Measurements from ENCODE around the gene CEACAM16.
"Not testable (repeated sequence)": the region's sequence is repeated elsewhere in the genome, so short reads cannot be mapped to it uniquely, and the experiment has no call there.

CEACAM16 gene

DNA sequence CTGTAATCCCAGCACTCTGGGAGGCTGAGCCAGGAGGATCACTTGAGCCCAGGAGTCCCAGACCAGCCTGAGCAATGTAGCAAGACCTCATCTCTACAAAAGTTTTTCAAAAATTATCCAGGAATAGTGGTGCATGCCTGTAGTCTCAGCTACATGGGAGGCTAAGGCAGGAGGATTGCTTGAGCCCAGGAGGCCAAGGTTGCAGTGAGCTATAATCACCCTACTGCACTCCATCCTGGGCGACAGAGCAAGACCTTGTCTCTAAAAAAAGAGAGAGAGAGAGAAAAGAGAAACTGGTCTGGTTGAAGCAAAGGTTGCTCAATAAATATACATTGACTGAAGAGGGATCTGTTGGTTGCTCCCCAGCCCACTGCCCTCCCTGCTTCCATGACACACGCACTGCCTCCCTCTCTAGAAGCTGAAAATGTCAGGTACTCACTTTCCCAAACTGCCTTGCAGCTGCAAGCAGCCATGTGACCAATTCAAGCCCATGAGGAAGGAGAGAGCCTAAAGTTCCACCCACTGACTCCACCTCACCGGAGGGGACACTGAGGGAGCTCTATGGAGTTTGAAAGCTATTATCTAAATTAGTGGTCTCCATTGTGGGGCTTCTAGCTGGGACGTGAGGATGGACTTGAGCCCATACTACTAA, 14.0 kb downstream of the CEACAM16 start:
- H3K27ac ChIP-seq: no peak overlapping the region
- H3K9me3 ChIP-seq: no peaks in the 10 kb centered on the region
- no peaks in the 10 kb centered on the region for H3K27me3 ChIP-seq
- no peaks in the 10 kb centered on the region for H3K36me3 ChIP-seq
- TF ChIP-seq, protein P1, sequence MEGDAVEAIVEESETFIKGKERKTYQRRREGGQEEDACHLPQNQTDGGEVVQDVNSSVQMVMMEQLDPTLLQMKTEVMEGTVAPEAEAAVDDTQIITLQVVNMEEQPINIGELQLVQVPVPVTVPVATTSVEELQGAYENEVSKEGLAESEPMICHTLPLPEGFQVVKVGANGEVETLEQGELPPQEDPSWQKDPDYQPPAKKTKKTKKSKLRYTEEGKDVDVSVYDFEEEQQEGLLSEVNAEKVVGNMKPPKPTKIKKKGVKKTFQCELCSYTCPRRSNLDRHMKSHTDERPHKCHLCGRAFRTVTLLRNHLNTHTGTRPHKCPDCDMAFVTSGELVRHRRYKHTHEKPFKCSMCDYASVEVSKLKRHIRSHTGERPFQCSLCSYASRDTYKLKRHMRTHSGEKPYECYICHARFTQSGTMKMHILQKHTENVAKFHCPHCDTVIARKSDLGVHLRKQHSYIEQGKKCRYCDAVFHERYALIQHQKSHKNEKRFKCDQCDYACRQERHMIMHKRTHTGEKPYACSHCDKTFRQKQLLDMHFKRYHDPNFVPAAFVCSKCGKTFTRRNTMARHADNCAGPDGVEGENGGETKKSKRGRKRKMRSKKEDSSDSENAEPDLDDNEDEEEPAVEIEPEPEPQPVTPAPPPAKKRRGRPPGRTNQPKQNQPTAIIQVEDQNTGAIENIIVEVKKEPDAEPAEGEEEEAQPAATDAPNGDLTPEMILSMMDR (IDR thresholded peaks at IDR 0.05): no peak
- no peak overlapping the region for H3K4me3 ChIP-seq (ENCODE audit: low read depth in 1 of 2, low read length in 1 of 2)
- no peaks in the 10 kb centered on the region for H3K4me1 ChIP-seq (ENCODE audit: control insufficient read depth in 1 of 2, insufficient read depth in 1 of 2, low read depth in 1 of 2, low read length in 1 of 2)

DNA sequence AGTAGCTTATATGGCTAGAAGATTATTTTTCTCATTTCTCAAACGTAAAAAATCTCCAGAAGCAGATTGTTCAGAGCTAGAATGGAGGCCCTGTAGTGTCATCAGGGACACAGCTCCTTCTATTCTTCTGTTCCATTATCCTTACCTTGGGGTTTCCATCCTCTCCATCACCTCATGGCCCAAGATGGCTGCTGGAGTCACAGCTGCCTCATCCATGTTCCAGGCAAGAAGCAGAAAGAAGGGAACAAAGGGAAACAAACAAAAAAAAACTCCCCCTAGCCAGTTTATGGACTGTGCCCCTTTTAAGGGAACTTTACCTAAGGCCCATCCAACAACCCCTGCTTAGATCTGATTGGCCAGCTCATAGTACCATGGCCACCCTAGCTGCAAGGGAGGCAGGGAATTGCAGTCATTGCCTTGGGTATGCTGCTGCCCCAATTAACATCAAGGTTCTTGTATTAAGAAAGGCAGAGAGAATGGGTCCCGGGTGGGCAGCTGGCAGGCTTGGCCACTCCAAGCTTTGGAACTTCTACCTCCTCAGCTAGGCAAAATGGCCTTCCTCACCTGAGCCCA, 15.7 kb downstream of the CEACAM16 start:
- H3K36me3 ChIP-seq: no peaks in the 10 kb centered on the region
- H3K27ac ChIP-seq: no peak overlapping the region
- H3K27me3 ChIP-seq: no peaks in the 10 kb centered on the region
- TF ChIP-seq, protein P1 (IDR thresholded peaks at IDR 0.05): no peak
- H3K4me3 ChIP-seq (ENCODE audit: low read depth in 1 of 2, low read length in 1 of 2): no peak overlapping the region
- no peaks in the 10 kb centered on the region for H3K9me3 ChIP-seq
- H3K4me1 ChIP-seq (ENCODE audit: control insufficient read depth in 1 of 2, insufficient read depth in 1 of 2, low read depth in 1 of 2, low read length in 1 of 2): peaks cover 0 to 5% of the 10 kb centered on the region in 2 experiments

- Histone ChIP-seq H3K9me3 (no peaks in the 10 kb centered on the region), H3K27ac (no peak overlapping the region), H3K27me3 (peaks cover 13% of the 10 kb centered on the region), H3K4me1 (ENCODE audit: control insufficient read depth in 1 of 2, insufficient read depth in 1 of 2, low read depth in 1 of 2, low read length in 1 of 2) (peaks cover 13 to 22% of the 10 kb centered on the region in 2 experiments), H3K36me3 (no peaks in the 10 kb centered on the region), H3K4me3 (ENCODE audit: low read depth in 1 of 2, low read length in 1 of 2) (no peak overlapping the region)
- TF ChIP-seq, protein P1 (IDR thresholded peaks at IDR 0.05): no peak
Observed at GRCh38 chr19:44717603-44718002, 18.7 kb downstream of the CEACAM16 start.

DNA sequence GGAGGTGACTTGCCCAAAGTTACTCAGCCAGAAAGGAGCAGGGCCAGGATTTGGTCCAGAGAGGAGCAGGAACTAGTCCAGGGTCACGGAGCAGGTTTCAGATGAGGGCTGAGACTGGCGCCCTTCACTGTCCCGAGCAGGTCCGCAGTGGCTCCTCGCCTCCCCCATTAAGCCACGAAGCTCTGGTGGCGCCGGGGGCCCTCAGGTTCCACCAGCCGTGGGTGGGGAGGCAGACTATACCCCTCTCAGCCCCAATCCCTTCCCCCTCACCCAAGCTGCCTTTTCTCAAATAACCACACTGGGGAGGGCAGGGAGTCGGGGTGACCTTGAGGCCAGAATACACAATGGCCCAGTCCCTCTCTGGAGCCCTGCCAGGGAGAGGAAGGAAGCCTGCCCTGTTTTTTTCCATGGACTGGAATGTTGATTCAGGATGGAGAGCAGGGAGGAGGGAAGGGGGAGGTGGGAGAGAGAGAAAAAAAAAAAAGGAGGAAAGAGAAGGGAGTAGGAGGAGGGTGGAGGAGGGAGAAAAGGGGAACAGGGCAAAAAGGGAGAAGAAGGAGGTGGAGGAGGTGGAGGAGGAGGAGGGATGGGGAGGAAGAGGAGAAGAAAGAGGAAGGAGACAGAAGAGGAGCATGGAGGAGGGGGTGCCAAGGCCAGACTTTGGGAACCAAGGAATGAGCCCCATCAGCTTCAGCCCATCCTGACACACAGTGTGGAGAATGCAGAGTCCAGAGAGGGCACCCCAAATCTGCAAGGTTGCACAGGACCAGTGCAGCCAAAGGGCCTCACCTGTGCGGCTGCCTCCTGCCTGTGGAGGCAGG, 19.7 kb downstream of the CEACAM16 start:
- Histone ChIP-seq H3K27me3 (peaks cover 13% of the 10 kb centered on the region), H3K4me1 (ENCODE audit: control insufficient read depth in 1 of 2, insufficient read depth in 1 of 2, low read depth in 1 of 2, low read length in 1 of 2) (peaks cover 21 to 33% of the 10 kb centered on the region in 2 experiments), H3K36me3 (no peaks in the 10 kb centered on the region), H3K9me3 (no peaks in the 10 kb centered on the region), H3K27ac (no peak overlapping the region), H3K4me3 (ENCODE audit: low read depth in 1 of 2, low read length in 1 of 2) (no peak overlapping the region)
- TF ChIP-seq, protein P1 (IDR thresholded peaks at IDR 0.05): no peak

- Histone ChIP-seq H3K27me3 (peaks cover 13% of the 10 kb centered on the region), H3K9me3 (no peaks in the 10 kb centered on the region), H3K36me3 (no peaks in the 10 kb centered on the region), H3K4me1 (ENCODE audit: control insufficient read depth in 1 of 2, insufficient read depth in 1 of 2, low read depth in 1 of 2, low read length in 1 of 2) (peaks cover 27 to 39% of the 10 kb centered on the region in 2 experiments), H3K4me3 (ENCODE audit: low read depth in 1 of 2, low read length in 1 of 2) (no peak overlapping the region), H3K27ac (no peak overlapping the region)
- TF ChIP-seq, protein P1 (IDR thresholded peaks at IDR 0.05): no peak
Observed at GRCh38 chr19:44719262-44719701, 20.3 kb downstream of the CEACAM16 start.

DNA sequence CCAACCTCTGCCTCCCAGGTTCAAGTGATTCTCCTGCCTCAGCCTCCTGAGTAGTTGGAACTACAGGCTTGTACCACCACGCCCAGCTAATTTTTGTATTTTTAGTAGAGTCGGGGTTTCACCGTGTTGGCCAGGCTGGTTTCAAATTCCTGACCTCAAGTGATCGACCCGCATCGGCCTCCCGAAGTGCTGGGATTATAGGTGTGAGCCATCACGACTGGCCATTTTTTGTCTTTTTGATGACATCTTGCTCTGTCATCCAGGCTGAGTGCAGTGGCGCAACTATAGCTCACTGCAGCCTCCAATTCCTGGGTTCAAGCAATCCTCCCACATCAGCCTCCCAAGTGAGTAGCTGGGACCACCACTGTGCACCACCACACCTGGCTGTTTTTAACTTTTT, 21.4 kb downstream of the CEACAM16 start:
- not testable (repeated sequence) for H3K36me3 ChIP-seq; H3K9me3 ChIP-seq; H3K4me3 ChIP-seq (ENCODE audit: low read depth in 1 of 2, low read length in 1 of 2); H3K27ac ChIP-seq
- Histone ChIP-seq H3K27me3 (peaks cover 19% of the 10 kb centered on the region), H3K4me1 (ENCODE audit: control insufficient read depth in 1 of 2, insufficient read depth in 1 of 2, low read depth in 1 of 2, low read length in 1 of 2) (peaks cover 30 to 49% of the 10 kb centered on the region in 2 experiments)

Measured in neutrophil (primary cell).